DND-41 (cell line): Measurements from ENCODE around the gene ETNK2.

ENCODE experiments used
- EZH2 ChIP-seq: IDR thresholded peaks from 3 replicates; pipeline ENCODE4 v1.6.1; 2012; ENCODE audit warnings: borderline replicate concordance, low read depth, mild to moderate bottlenecking, moderate library complexity, low read length, inconsistent platforms; ENCODE audit not compliant: severe bottlenecking
- TF ChIP-seq, protein P1 (sequence below): IDR thresholded peaks from 2 replicates; pipeline ENCODE4 v1.5.1; 2012; ENCODE audit warnings: borderline replicate concordance, low read length, moderate library complexity, mild to moderate bottlenecking; ENCODE audit not compliant: poor library complexity, severe bottlenecking; ENCODE audit errors: extremely low read depth

DNA sequence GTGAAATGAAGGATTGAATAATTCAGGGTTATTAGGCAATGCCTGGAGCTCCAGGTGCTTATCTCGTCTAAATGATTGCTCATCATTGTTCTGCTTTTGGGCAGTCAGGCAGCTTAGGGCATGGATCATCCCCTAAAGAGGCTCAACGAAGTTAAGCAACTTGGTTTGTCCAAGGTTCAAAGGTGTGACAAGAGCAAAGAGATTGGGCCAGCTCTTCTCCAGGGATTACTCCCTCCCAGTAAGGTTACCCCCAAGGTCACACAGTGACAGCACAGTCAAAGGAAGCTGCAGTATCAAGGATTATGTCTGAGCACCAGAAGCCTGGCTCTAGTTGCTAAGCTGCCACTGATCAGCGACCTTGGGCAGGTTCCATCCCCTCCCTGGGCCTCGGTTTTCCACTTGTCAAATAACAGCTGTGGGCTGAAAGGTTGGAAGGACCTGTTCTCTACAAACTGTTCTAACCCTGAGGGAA, 6.8 kb downstream of the ETNK2 start:
- TF ChIP-seq, protein P1, sequence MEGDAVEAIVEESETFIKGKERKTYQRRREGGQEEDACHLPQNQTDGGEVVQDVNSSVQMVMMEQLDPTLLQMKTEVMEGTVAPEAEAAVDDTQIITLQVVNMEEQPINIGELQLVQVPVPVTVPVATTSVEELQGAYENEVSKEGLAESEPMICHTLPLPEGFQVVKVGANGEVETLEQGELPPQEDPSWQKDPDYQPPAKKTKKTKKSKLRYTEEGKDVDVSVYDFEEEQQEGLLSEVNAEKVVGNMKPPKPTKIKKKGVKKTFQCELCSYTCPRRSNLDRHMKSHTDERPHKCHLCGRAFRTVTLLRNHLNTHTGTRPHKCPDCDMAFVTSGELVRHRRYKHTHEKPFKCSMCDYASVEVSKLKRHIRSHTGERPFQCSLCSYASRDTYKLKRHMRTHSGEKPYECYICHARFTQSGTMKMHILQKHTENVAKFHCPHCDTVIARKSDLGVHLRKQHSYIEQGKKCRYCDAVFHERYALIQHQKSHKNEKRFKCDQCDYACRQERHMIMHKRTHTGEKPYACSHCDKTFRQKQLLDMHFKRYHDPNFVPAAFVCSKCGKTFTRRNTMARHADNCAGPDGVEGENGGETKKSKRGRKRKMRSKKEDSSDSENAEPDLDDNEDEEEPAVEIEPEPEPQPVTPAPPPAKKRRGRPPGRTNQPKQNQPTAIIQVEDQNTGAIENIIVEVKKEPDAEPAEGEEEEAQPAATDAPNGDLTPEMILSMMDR = no peak
- TF ChIP-seq EZH2 = no peak
